Measurements from ENCODE around the gene SDK1.

Gene SDK1

GRCh38 chr7:3955751-3956696, 655.0 kb downstream of the SDK1 start:
- no peak overlapping the region for H3K4me3 ChIP-seq (ENCODE audit: low read depth, low read length)
- no peak for DNase-seq (ENCODE audit: low read depth)
- TF ChIP-seq MYC (IDR thresholded peaks at IDR 0.05; ENCODE audit: low read depth, low read length): no peak
- no peak for TF ChIP-seq MAX (IDR thresholded peaks at IDR 0.05; ENCODE audit: low read depth, low read length)
- TF ChIP-seq POLR2A (IDR thresholded peaks at IDR 0.05; ENCODE audit: extremely low read depth, insufficient read length): no peak
- no peak for TF ChIP-seq CTCF (IDR thresholded peaks at IDR 0.05; ENCODE audit: low read depth, low read length)

- DNase-seq (ENCODE audit: low read depth): no peak
- no peak overlapping the region for H3K4me3 ChIP-seq (ENCODE audit: low read depth, low read length)
- no peak for TF ChIP-seq POLR2A (IDR thresholded peaks at IDR 0.05; ENCODE audit: extremely low read depth, insufficient read length)
- no peak for TF ChIP-seq MYC (IDR thresholded peaks at IDR 0.05; ENCODE audit: low read depth, low read length)
- TF ChIP-seq MAX (IDR thresholded peaks at IDR 0.05; ENCODE audit: low read depth, low read length): no peak
- no peak for TF ChIP-seq CTCF (IDR thresholded peaks at IDR 0.05; ENCODE audit: low read depth, low read length)
Measured at GRCh38 chr7:3956949-3957348, 655.9 kb downstream of the SDK1 start.

- DNase-seq (ENCODE audit: low read depth): no peak
- no peak overlapping the region for H3K4me3 ChIP-seq (ENCODE audit: low read depth, low read length)
- no peak for TF ChIP-seq CTCF (IDR thresholded peaks at IDR 0.05; ENCODE audit: low read depth, low read length)
- no peak for TF ChIP-seq MYC (IDR thresholded peaks at IDR 0.05; ENCODE audit: low read depth, low read length)
- no peak for TF ChIP-seq MAX (IDR thresholded peaks at IDR 0.05; ENCODE audit: low read depth, low read length)
- TF ChIP-seq POLR2A (IDR thresholded peaks at IDR 0.05; ENCODE audit: extremely low read depth, insufficient read length): no peak
Measured at GRCh38 chr7:3957472-3958108, 656.5 kb downstream of the SDK1 start.

GRCh38 chr7:3958109-3958483, 657.0 kb downstream of the SDK1 start:
- no peak for DNase-seq (ENCODE audit: low read depth)
- TF ChIP-seq MYC (IDR thresholded peaks at IDR 0.05; ENCODE audit: low read depth, low read length) (no peak), POLR2A (IDR thresholded peaks at IDR 0.05; ENCODE audit: extremely low read depth, insufficient read length) (no peak), MAX (IDR thresholded peaks at IDR 0.05; ENCODE audit: low read depth, low read length) (no peak), CTCF (IDR thresholded peaks at IDR 0.05; ENCODE audit: low read depth, low read length) (no peak)
- H3K4me3 ChIP-seq (ENCODE audit: low read depth, low read length): no peak overlapping the region

- H3K4me3 ChIP-seq (ENCODE audit: low read depth, low read length): no peak overlapping the region
Measured at GRCh38 chr7:3959364-3959763, 658.3 kb downstream of the SDK1 start.

More at GRCh38 chr7:3959364-3959763, 658.3 kb downstream of the SDK1 start:
- DNase-seq (ENCODE audit: low read depth): no peak
- TF ChIP-seq CTCF (IDR thresholded peaks at IDR 0.05; ENCODE audit: low read depth, low read length) (no peak), MAX (IDR thresholded peaks at IDR 0.05; ENCODE audit: low read depth, low read length) (no peak), MYC (IDR thresholded peaks at IDR 0.05; ENCODE audit: low read depth, low read length) (no peak), POLR2A (IDR thresholded peaks at IDR 0.05; ENCODE audit: extremely low read depth, insufficient read length) (no peak)

Measured in NB4 (cell line).